Measurements from ENCODE around the gene ITGB8.

The ITGB8 gene

DNA sequence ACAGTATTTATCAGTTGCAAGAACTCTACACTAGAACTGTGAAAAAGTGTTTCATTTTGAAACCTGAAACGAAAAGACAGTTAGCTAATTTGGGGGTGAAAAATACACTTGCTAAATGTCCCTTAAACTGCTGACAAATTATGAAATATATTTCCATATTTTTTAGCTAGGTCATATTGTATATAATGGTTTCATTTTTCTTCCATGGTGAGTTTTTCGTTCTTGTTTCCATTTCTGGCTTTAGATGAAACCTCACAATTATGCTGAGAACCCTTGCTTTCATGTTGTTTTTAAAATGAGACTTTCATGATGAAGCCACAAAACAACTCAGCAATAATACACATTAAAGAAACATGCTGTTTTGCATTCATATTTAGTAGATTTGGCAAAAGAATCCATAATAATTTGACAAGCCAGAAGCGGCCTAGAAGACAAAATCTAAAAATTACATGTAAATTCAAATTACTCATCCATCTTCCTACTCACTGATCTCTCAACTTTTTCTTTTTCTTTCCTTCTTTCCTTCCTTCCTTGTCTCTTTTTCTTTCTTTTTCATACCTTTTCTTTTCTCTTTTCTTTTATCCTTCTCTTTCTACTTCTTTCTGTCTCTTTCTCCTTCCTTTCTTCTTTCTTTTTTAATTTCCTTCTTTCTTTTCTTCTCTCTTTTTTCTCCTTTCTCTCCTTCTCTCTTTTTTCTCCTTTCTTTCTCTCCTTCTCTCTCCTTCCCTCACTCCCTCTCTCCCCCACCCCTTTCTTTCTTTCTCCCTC lies 46.5 kb upstream of the ITGB8 start (continued):
- TF ChIP-seq ZNF565 (CRISPR knock-in tag; conservative IDR thresholded peaks at IDR 0.05; ENCODE audit: low read depth) (no peak), ARNTL (CRISPR knock-in tag; IDR thresholded peaks at IDR 0.05; ENCODE audit: borderline replicate concordance, low read depth) (no peak), TCF4 (CRISPR knock-in tag; IDR thresholded peaks at IDR 0.05; ENCODE audit: borderline replicate concordance) (no peak), SNAI2 (CRISPR knock-in tag; IDR thresholded peaks at IDR 0.05) (no peak), TOX (CRISPR knock-in tag; IDR thresholded peaks at IDR 0.05; ENCODE audit: borderline replicate concordance) (no peak), ZFP30 (CRISPR knock-in tag; IDR thresholded peaks at IDR 0.05) (no peak)
- TF ChIP-seq, protein P1, sequence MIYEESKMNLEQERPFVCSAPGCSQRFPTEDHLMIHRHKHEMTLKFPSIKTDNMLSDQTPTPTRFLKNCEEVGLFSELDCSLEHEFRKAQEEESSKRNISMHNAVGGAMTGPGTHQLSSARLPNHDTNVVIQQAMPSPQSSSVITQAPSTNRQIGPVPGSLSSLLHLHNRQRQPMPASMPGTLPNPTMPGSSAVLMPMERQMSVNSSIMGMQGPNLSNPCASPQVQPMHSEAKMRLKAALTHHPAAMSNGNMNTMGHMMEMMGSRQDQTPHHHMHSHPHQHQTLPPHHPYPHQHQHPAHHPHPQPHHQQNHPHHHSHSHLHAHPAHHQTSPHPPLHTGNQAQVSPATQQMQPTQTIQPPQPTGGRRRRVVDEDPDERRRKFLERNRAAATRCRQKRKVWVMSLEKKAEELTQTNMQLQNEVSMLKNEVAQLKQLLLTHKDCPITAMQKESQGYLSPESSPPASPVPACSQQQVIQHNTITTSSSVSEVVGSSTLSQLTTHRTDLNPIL (CRISPR knock-in tag; IDR thresholded peaks at IDR 0.05; ENCODE audit: low read depth) = no peak

- no peak for ATAC-seq
- no peak for TF ChIP-seq GLIS3 (CRISPR knock-in tag; IDR thresholded peaks at IDR 0.05)
- TF ChIP-seq TCF4 (CRISPR knock-in tag; IDR thresholded peaks at IDR 0.05; ENCODE audit: borderline replicate concordance) = no peak
- no peak for TF ChIP-seq RARB (CRISPR knock-in tag; IDR thresholded peaks at IDR 0.05)
- TF ChIP-seq ESRRG (CRISPR knock-in tag; IDR thresholded peaks at IDR 0.05) = no peak
- TF ChIP-seq BACH2 (CRISPR knock-in tag; IDR thresholded peaks at IDR 0.05; ENCODE audit: borderline replicate concordance) = no peak
- no peak for TF ChIP-seq ZNF565 (CRISPR knock-in tag; conservative IDR thresholded peaks at IDR 0.05; ENCODE audit: low read depth)
- TF ChIP-seq, protein P2, sequence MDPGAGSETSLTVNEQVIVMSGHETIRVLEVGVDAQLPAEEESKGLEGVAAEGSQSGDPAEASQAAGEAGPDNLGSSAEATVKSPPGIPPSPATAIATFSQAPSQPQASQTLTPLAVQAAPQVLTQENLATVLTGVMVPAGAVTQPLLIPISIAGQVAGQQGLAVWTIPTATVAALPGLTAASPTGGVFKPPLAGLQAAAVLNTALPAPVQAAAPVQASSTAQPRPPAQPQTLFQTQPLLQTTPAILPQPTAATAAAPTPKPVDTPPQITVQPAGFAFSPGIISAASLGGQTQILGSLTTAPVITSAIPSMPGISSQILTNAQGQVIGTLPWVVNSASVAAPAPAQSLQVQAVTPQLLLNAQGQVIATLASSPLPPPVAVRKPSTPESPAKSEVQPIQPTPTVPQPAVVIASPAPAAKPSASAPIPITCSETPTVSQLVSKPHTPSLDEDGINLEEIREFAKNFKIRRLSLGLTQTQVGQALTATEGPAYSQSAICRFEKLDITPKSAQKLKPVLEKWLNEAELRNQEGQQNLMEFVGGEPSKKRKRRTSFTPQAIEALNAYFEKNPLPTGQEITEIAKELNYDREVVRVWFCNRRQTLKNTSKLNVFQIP (CRISPR knock-in tag; IDR thresholded peaks at IDR 0.05; ENCODE audit: borderline replicate concordance, low read depth) = no peak
- TF ChIP-seq SNAI2 (CRISPR knock-in tag; IDR thresholded peaks at IDR 0.05) = no peak
- no peak for TF ChIP-seq TOX (CRISPR knock-in tag; IDR thresholded peaks at IDR 0.05; ENCODE audit: borderline replicate concordance)
Measured at GRCh38 chr7:20284771-20285143, 45.9 kb upstream of the ITGB8 start.

- ATAC-seq = no peak
- TF ChIP-seq TCF4 (CRISPR knock-in tag; IDR thresholded peaks at IDR 0.05; ENCODE audit: borderline replicate concordance) (no peak), ZFP30 (CRISPR knock-in tag; IDR thresholded peaks at IDR 0.05) (no peak), OSR1 (CRISPR knock-in tag; IDR thresholded peaks at IDR 0.05) (no peak), ZNF565 (CRISPR knock-in tag; conservative IDR thresholded peaks at IDR 0.05; ENCODE audit: low read depth) (no peak), CSDC2 (CRISPR knock-in tag; IDR thresholded peaks at IDR 0.05) (no peak)
Measured at GRCh38 chr7:20287317-20287716, 43.4 kb upstream of the ITGB8 start.

GRCh38 chr7:20288036-20288435 lies 42.7 kb upstream of the ITGB8 start:
- TF ChIP-seq, protein P3, sequence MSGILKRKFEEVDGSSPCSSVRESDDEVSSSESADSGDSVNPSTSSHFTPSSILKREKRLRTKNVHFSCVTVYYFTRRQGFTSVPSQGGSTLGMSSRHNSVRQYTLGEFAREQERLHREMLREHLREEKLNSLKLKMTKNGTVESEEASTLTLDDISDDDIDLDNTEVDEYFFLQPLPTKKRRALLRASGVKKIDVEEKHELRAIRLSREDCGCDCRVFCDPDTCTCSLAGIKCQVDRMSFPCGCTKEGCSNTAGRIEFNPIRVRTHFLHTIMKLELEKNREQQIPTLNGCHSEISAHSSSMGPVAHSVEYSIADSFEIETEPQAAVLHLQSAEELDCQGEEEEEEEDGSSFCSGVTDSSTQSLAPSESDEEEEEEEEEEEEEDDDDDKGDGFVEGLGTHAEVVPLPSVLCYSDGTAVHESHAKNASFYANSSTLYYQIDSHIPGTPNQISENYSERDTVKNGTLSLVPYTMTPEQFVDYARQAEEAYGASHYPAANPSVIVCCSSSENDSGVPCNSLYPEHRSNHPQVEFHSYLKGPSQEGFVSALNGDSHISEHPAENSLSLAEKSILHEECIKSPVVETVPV (CRISPR knock-in tag; IDR thresholded peaks at IDR 0.05) = no peak
- TF ChIP-seq, protein P4, sequence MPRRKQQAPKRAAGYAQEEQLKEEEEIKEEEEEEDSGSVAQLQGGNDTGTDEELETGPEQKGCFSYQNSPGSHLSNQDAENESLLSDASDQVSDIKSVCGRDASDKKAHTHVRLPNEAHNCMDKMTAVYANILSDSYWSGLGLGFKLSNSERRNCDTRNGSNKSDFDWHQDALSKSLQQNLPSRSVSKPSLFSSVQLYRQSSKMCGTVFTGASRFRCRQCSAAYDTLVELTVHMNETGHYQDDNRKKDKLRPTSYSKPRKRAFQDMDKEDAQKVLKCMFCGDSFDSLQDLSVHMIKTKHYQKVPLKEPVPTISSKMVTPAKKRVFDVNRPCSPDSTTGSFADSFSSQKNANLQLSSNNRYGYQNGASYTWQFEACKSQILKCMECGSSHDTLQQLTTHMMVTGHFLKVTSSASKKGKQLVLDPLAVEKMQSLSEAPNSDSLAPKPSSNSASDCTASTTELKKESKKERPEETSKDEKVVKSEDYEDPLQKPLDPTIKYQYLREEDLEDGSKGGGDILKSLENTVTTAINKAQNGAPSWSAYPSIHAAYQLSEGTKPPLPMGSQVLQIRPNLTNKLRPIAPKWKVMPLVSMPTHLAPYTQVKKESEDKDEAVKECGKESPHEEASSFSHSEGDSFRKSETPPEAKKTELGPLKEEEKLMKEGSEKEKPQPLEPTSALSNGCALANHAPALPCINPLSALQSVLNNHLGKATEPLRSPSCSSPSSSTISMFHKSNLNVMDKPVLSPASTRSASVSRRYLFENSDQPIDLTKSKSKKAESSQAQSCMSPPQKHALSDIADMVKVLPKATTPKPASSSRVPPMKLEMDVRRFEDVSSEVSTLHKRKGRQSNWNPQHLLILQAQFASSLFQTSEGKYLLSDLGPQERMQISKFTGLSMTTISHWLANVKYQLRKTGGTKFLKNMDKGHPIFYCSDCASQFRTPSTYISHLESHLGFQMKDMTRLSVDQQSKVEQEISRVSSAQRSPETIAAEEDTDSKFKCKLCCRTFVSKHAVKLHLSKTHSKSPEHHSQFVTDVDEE (CRISPR knock-in tag; IDR thresholded peaks at IDR 0.05) = no peak
- peak; percentile 48 for TF ChIP-seq ISL1 (CRISPR knock-in tag; IDR thresholded peaks at IDR 0.05)
- no peak for ATAC-seq

- ATAC-seq = no peak
- no peak for TF ChIP-seq BACH2 (CRISPR knock-in tag; IDR thresholded peaks at IDR 0.05; ENCODE audit: borderline replicate concordance)
Measured at GRCh38 chr7:20290505-20291111, 40.1 kb upstream of the ITGB8 start.
